Jurkat, Clone E6-1 (cell line): ENCODE data around the gene SORBS2.

Experiments used
- DNase-seq: peaks from one replicate; pipeline ENCODE4 v3.0.0-alpha.2; 2011; ENCODE audit warnings: low read depth, low spot score
- H3K4me3 ChIP-seq: 2 replicates; pipeline ENCODE4 v1.5.1; 2011; ENCODE audit warnings: mild to moderate bottlenecking, low read length, control low read depth, moderate library complexity

Gene SORBS2

DNA sequence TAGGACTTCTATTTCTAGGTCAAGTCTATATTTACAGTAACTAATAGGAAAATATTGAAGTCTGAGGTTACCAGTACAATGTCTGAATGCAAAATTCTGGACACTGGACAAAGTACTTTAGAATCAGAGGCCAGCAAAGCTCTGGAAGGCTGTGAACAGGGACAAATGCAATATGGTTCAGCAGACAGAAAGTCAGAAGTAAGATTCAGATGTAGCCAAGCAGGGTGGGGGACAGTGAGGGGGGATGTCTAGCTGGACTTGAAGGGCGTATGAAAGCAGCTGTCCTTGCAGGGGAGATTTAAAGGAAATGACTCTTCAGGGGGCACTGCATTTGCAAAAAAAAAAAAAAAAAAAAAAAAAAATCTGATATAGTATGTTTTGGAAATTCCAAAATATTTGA is 2.9 kb downstream of the SORBS2 start:
- no peak for DNase-seq

DNA sequence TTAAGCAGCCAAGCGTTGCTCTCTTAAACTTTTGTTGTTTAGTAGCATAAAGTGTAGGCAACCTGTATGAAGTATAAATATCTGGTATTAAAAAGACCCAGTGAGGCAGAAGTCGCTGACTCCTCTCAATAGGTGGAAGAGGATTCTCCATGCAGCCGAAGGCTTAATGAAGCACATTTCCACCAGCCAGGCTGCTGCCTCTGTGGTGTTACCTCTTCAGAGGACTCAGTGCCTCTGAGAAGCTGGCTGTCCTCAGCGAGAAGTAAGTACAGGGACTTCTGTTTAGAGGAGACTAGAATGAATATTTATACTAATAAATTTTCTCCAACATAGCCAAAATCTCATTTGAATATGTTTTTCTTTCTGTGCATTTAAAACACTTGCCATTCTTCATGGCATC is 6.0 kb downstream of the SORBS2 start:
- no peak for DNase-seq
- H3K4me3 ChIP-seq = no peak overlapping the region

More for the DNA sequence above, 2.9 kb downstream of the SORBS2 start:
- H3K4me3 ChIP-seq = no peak overlapping the region

DNA sequence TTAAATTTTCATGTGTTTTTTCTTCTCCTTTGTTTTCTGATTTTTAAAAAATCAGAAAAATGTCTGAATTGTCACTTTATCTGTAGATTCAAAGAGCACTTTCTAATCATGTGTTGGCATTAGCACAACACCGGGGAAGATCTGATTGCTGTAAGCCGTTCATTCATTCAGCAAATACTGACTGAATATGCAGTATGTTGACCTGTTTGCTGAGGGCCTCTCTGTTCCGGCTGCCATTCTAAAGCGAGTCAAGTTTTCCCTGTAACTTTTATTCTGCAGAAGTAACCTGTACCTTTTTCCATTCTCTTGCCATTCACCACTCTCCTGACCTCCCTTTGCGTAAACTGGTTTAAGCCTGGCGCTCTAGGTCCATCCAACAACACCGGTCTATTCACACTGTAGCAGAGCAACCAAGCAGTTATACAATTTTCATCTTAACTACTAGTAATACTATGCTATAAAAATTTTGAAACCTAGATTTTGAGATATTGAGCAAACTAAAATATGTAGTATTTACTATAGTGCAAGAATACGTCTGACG is 6.7 kb downstream of the SORBS2 start:
- DNase-seq = no peak
- H3K4me3 ChIP-seq = no peak overlapping the region

DNA sequence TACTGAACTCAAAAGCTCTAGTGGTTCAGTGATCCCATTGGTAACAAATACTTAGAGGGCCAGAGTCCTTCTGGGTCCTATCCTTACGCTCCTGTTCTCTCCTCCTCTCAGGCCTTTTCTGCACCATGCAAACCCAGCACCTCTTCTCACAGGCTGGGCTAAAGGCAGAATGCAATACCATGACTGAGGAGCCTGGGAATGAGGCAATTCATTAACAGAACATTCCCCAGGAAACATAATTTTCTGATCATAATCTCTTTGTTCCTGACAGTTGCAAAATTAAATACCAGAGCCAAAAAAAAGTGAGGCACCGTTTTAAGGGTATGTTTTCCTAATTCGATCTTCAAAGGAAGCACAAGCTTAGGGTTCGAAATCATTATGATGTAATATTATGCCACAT is 9.0 kb downstream of the SORBS2 start:
- DNase-seq = no peak
- no peak overlapping the region for H3K4me3 ChIP-seq

DNA sequence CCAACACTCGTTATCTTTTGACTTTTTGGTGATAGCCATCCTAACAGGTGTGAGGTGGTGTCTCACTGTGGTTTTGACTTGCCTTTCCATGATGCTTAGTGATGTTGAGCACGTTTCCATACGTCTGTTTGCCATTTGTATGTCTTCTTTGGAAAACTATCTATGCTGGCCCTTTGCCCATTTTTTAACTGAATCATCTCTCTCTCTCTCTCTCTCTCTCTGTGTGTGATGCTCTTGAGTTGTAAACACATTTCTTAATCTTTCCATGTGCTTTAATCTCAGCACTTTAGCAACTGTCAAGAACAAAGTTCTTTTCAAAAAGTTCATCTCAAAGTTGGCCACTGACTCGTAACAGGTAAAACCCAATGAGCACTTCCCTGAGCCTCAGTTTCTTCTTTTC is 10.5 kb downstream of the SORBS2 start:
- no peak for DNase-seq
- H3K4me3 ChIP-seq = no peak overlapping the region

DNA sequence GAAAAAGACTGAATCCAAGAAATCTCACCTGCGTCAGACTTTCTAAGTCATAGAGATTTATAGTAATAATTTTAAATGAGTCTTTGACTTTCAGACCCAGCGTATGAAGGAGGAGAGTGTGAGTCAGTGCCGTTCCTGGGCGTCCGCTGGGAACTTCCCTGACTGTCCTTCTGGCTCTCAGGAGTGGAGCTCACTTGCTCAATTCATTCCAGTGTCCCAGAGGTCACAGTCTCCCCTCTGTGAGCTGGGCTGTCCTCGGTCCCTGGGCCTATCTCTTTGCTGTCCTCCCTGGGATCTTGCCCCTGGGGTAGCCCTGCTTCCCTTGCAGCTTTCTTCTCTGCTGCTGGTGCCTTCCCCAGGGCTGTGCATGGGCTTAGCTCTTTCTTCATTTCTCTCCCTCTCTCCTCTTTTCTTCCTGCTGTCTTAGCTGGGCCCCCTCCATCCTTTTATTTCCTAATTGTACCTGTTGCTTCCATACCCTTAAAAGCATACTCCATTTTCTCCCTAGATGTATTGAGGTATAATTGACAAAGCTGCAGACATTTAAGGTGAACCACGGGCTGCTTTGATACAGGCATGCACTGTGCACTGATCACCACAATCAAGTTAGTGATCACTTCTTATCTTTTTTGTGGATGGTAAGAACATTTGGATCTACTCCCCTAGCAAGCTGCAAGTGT is 11.6 kb downstream of the SORBS2 start:
- DNase-seq = no peak
- H3K4me3 ChIP-seq = no peak overlapping the region

DNA sequence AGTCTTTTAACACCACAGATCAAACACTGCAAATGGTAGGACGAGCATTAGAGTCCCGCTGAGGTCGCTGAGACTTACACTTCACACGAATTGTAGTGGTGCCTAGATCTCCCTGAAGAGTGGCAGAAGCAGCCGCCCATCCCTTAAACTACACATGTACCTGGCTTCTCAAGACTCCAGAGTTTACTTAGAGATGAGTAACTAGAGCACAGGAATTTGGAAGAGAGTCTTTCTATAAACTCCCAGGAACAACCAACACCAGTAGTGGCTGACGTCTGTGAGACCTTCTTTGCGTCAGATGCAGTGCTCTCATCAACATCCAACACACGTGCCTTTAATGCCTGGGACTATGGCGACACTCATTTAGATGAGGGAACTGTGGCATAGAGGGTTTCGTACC is 12.6 kb downstream of the SORBS2 start:
- DNase-seq = no peak
- no peak overlapping the region for H3K4me3 ChIP-seq

DNA sequence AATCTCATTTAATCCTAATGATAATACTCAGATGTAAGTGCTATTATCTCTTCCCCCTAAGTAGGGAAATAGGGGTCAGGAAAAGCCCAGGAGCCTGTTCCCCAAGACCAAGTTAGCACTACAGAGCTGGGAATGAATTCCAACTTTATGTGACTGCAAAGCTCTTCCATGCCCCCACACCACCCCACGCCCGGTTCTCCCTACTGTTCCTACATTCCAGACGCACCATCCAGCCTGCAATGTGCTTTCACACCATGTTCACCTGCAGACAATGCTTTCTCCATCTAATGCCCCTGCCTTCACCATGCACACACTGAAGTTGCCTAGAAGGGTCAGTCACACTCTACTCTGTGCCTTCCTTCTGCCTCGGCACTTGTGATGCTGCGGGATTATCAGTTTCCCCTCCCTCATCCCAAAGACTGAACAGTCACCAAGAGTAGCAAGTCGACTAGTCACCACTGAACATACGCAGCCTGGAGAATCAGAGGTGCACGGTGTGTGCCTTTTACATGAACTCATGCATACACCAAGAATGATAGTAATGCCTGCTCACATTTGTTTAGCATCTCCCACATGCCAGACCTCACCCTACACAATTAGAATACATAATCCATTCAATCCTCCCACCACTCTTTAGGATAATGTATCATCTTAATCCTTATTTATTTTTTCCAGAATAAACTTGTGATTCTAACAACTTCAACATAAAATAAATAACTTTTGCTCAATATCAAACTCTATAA is 14.2 kb downstream of the SORBS2 start:
- DNase-seq = no peak
- H3K4me3 ChIP-seq = no peak overlapping the region

DNA sequence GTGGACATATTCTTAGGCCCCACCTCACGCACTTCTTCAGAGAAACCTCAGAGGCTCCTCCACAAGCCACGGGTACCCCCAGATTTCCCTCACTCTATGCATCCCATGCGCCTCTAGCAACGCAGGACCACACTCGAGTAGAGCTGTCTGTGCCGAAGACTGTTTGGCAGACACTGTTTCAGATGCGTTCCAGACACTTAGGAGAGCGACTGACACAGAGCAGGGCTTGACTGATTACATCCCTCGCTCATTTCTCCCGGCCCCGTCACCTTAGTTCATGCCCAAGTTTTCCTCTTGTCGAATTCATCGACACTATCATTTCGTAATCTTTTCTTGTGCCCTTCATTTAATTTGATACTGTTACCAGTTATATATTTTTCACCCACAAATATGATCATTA is 15.0 kb downstream of the SORBS2 start:
- no peak for DNase-seq
- H3K4me3 ChIP-seq = no peak overlapping the region

DNA sequence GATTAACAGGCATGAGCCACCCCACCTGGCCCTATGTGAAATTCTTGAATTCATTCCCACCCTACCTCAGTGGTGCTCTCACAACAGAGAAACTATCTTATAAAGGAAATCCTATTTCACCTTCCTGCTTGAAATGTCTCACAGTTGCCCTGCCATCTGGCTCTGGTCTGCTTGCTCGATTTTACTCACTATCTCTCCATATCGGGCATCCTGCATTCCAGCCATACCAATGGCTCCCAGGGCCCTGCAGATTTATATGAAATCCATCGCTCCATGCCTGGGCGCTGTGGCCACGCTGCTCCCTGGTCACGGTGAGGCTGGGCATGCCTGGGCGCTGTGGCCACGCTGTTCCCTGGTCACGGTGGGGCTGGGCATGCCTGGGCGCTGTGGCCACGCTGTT is 15.8 kb downstream of the SORBS2 start:
- DNase-seq = no peak
- H3K4me3 ChIP-seq = no peak overlapping the region

DNA sequence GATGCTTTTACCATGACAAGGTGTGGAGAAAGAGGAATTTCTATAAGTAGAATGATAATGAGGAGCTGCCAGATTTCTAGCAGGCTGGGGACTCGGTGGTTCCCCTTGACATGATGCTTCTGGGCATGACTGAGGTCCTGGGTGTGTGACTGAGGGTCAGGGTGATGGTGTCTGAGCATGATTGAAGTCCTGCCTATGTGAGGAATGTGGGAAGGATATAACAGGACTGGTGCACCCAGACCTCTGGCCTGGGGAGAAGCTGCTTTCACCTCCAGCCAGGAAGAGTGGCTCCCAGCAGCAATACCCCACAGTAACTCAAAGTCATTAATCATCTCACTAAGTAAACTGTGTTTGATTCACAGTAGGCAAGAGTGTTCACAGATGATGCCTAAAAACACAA is 17.4 kb downstream of the SORBS2 start:
- no peak overlapping the region for H3K4me3 ChIP-seq
- no peak for DNase-seq

DNA sequence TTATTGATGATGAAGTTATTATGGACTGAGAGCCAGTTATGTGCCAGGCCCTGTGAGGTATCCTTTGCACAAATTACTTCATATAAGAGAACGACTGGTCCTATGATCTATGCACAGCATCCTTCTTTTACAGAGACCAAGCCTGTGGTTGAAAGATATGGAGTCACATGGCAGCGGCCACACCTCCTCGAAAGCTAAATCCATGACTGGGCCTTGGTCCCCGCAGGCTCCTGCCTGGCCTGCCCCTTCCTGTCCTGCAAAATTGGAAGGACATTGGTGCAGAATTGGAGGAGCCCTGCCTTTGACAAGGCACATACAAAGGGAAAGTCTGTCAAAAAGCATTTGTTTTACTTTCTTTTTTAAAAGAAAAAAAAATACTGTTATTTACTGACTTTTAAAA is 18.3 kb downstream of the SORBS2 start:
- no peak overlapping the region for H3K4me3 ChIP-seq
- DNase-seq = no peak

DNA sequence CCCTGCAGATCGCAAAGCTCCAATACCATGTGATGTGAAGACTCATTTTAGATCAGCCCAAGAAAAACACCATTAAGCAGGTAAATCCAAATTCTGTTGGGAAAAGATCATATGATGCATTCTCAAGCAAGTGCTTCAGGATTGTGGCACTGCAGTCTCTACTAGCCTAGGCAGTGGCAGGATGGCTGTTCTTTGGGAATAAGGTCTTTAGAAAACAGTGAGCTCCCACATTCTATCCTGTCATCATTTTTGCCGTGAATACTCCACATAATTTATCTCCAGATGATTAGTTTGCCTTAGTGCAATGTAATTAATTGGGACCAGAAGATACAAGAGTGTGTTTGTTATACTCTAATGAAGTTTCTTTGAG is 18.9 kb downstream of the SORBS2 start:
- DNase-seq = no peak
- no peak overlapping the region for H3K4me3 ChIP-seq

DNA sequence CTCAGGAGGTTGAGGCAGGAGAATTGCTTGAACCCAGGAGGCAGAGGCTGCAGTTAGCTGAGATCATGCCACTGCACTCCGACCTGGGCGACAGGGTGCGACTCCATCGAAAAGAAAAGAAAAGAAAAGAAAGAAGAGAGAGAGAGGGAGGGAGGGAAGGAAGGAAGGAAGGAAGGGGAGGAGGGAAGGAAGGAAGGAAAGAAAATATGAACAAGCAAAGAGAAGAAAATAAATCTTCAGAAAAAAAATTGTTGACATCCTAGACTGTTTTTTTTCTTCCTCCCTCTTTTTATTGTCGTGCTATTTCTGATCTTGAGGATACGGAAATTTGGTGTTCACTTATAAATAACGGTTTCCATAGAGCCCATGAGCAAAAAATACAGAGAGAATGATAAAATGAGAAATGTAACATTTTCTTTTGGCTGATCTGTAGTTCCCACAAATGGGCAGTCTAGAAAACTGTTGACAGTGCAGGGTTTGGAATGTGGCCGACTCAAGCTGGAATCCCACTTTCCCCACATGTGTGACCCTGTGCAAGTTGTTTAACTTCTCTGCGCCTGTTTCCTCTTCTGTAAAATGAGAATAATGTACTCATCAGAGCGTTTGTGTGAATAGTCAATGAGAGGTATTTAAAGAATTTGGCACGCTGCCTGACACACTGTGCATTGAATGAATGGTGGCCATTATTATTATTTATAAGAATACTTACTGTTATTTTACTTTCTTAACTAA is 19.4 kb downstream of the SORBS2 start:
- DNase-seq = no peak
- H3K4me3 ChIP-seq = no peak overlapping the region

DNA sequence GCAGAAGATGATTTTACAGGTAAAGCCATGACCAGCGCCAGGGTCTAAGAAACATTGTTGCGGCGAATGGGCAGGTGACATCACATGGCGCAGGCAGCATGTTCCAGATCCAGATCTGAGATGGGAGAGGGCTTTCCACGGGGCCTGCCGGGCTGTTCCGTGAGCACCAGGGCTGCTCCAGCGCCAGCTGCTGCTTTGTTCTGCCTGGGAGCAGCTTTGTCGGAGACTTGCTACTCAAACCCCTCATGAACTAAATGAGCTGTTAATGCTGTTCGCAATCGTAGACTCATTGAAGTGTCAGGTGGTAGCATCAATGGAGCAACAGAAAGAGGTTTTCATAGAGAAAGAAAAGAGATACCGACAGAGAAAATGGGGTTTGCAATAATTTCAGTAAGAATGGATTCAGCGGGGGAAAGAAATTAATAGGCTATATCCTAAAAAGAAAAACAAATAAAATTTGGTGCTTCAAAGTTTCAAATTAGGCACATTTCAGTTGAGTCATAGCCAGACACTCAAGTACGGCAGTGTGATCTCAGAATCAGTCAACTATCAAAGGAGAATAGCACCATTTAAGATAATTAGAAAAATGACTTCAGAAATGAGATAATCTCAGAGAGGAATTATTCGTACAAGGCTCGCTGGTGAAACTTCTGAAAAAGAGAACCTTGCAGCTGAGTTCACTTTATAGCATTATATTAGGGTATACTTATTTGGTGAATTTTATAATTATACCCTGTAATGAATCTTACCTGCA is 23.9 kb downstream of the SORBS2 start:
- no peak overlapping the region for H3K4me3 ChIP-seq
- no peak for DNase-seq

DNA sequence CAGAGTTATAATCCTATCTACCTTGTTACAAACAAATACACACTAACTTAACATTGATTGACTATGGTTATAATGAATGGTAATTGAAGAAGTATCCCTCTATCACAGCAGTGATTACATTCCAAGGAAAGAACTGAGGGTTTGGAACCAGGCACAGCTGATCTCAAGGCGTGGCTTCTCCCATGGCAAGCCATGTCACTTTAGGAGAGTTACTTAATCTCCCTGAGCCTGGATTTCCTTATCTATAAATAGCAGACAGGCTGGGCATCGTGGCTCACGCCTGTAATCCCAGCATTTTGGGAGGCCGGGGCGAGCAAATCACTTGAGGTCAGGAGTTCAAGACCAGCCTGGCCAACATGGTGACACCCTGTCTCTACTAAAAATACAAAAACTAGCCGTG is 25.6 kb downstream of the SORBS2 start:
- DNase-seq = no peak
- no peak overlapping the region for H3K4me3 ChIP-seq

DNA sequence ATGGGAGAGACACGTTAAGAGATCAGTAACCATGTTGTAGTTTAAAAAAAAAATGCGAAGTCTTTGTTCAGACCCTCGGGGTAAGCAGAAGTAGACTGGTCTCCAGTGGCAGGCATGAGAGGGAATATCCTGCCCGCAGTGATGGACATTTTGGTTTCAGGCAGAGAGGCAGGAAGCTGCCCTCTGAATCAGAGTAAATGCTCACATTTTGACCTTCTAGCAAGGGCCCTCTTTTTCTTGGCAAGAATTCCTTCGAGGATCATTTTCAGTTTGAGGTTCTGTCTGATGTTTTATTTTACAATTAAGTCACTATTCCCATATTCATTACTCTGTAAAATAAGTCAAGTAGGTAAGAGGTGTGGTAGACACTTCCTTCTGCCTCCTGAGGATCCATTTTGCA is 28.4 kb downstream of the SORBS2 start:
- H3K4me3 ChIP-seq = no peak overlapping the region
- no peak for DNase-seq

DNA sequence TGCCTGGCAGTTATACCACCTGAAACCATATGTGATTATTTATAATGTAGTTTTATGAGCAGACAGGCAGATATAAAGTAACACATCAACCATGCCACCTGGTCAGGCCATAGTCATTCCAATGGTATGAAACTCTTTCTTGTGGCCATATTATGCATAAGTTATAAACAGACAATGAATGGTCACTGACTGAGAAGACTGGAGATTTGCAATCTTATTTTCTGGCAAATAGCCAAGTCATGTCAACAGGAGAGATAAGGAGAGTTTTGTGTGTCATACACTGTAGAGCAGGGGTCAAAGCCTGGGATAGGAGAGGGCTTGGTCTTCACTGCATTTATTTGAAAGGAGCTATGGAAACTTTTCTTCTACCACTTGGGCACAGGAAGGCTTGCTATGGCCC is 29.5 kb downstream of the SORBS2 start:
- H3K4me3 ChIP-seq = no peak overlapping the region
- no peak for DNase-seq

DNA sequence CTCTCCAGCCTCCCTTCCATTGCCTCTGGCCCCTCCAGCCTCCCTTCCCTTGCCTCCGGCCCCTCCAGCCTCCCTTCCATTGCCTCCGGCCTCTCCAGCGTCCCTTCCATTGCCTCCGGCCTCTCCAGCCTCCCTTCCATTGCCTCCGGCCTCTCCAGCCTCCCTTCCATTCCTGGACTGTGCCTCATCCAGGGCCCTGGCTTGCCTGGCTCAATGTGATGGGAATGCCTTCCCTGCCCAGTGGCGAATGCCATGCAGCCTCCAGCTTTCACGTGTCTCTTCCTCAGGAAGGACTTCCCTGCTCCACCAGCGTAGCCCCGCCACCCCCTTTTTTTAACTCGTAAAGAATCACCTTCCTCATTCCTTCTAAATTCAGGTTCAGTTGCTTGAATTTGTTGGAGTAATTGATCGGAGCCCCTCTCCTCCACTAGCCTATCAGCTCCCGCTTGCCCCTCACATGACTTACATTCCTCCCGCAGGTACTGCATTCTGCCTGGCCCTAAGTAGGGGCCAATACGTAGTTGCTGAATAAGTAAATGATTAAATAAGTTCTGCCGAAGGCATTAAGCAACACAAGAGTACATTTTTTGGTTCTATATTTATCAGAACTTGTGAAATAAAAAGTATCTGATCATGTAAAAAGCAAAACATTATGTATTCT is 30.3 kb downstream of the SORBS2 start:
- no peak overlapping the region for H3K4me3 ChIP-seq
- DNase-seq = no peak
